KBM-7 (cell line): ENCODE results near the gene TBCEL.

Source experiments
- DNase-seq: peaks from one replicate; pipeline ENCODE4 v3.0.0-alpha.2; 2015
- in situ Hi-C: fragments of 300-500 bp; cut with MboI; formaldehyde crosslinking; loops from 2 replicates; pipeline ENCODE4 v1.14.3; 2020; ENCODE audit warnings: low sequenced_read_pairs, low pct_unique_long_range_greater_than_20kb, mixed read lengths

The TBCEL gene

GRCh38 chr11:121122328-121122727 is 98.4 kb downstream of the TBCEL start:
- DNase-seq = no peak
- in situ Hi-C loops = no loop called here

GRCh38 chr11:121123496-121124069 is 99.7 kb downstream of the TBCEL start:
- no peak for DNase-seq
- in situ Hi-C loops = no loop called here

- in situ Hi-C loops = no loop called here
- DNase-seq = no peak
Observed at GRCh38 chr11:121127809-121128208, 103.9 kb downstream of the TBCEL start.

GRCh38 chr11:121129362-121130340 is 105.7 kb downstream of the TBCEL start:
- in situ Hi-C loops = no loop called here
- DNase-seq = no peak

- in situ Hi-C loops = no loop called here
- DNase-seq = no peak
Observed at GRCh38 chr11:121131656-121132055, 107.8 kb downstream of the TBCEL start.

- in situ Hi-C loops = no loop called here
- no peak for DNase-seq
Observed at GRCh38 chr11:121132211-121132976, 108.5 kb downstream of the TBCEL start.

- no peak for DNase-seq
- in situ Hi-C loops = no loop called here
Observed at GRCh38 chr11:121134741-121135312, 110.9 kb downstream of the TBCEL start.

- DNase-seq = no peak
- in situ Hi-C loops = no loop called here
Observed at GRCh38 chr11:121137005-121137404, 113.1 kb downstream of the TBCEL start.

- in situ Hi-C loops = no loop called here
- no peak for DNase-seq
Observed at GRCh38 chr11:121138259-121138658, 114.4 kb downstream of the TBCEL start.

- no peak for DNase-seq
- in situ Hi-C loops = no loop called here
Observed at GRCh38 chr11:121140369-121140768, 116.5 kb downstream of the TBCEL start.
